Muscle layer of duodenum (tissue), 2 donors: ENCODE measurements around the gene PHF23.

Experiments
- H3K27ac ChIP-seq: one replicate; pipeline ENCODE4 v1.7.0; 2013; ENCODE audit warnings: mild to moderate bottlenecking, low read length
- H3K27me3 ChIP-seq: one replicate; pipeline ENCODE4 v1.7.0; 2013; ENCODE audit warnings: low read depth, mild to moderate bottlenecking, control low read depth, low read length
- H3K36me3 ChIP-seq, 2 donors: one replicate each; pipeline ENCODE4 v1.7.0; 2013; ENCODE audit warnings: low read length in 2 of 2, control low read depth in 1 of 2, mild to moderate bottlenecking in 1 of 2; ENCODE audit not compliant: insufficient read depth in 2 of 2, control insufficient read depth in 1 of 2
- H3K4me1 ChIP-seq, 2 donors: one replicate each; pipeline ENCODE4 v1.7.0; 2013; ENCODE audit warnings: low read length in 2 of 2, mild to moderate bottlenecking in 2 of 2, control low read depth in 1 of 2, moderate library complexity in 1 of 2; ENCODE audit not compliant: insufficient read depth in 2 of 2, control insufficient read depth in 1 of 2
- H3K4me3 ChIP-seq, 2 donors: one replicate each; pipeline ENCODE4 v1.7.0; 2013; ENCODE audit warnings: low read length in 2 of 2, low read depth in 1 of 2, mild to moderate bottlenecking in 1 of 2
- H3K9me3 ChIP-seq, 2 donors: one replicate each; pipeline ENCODE4 v1.7.0; 2013; ENCODE audit warnings: low read length in 2 of 2, control low read depth in 1 of 2, mild to moderate bottlenecking in 1 of 2; ENCODE audit not compliant: control insufficient read depth in 1 of 2
- donor health status: healthy.

Gene PHF23

DNA sequence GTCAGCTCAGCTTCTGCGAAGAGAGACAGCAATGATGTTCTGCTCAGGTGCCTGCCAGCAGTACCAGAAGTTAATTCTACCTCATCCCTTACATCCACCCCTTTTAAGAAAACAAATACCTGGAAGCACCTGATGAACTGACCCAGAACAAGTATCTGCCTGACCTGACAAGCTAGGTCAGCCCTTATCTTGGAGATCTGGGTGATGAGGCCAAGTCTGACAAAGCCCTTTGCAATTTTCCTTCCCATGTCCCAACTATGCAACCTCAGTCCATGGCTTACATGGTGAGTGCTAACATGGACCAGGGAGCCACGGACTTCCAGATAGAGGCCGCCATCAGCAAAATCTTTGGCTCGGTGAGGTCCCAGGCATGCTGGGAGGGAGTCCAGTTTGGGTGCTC is 15.9 kb downstream of the PHF23 start:
- peaks cover 13 to 30% of the 10 kb centered on the region in 2 donors for H3K4me1 ChIP-seq
- no peak overlapping the region for H3K27ac ChIP-seq
- no peaks in the 10 kb centered on the region for H3K9me3 ChIP-seq
- no peaks in the 10 kb centered on the region for H3K27me3 ChIP-seq
- peaks cover 39 to 58% of the 10 kb centered on the region in 2 donors for H3K36me3 ChIP-seq
- H3K4me3 ChIP-seq, result no peak overlapping the region

DNA sequence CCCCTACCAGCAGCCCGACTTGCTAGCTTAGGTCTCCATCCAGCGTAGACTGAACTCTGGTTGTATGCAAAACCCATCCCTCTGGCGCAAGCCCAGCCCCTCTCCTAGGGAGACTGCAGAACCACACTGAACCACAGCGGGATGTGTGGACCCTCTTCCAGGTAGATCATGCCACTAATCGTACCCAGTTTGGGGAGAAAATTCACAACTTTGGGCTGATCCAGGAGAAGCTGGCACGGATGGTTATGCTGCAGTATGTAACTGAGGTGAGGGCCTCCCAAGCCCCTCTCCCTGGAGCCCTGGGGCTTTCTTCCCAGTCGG is 16.3 kb downstream of the PHF23 start:
- peaks cover 13 to 34% of the 10 kb centered on the region in 2 donors for H3K4me1 ChIP-seq

DNA sequence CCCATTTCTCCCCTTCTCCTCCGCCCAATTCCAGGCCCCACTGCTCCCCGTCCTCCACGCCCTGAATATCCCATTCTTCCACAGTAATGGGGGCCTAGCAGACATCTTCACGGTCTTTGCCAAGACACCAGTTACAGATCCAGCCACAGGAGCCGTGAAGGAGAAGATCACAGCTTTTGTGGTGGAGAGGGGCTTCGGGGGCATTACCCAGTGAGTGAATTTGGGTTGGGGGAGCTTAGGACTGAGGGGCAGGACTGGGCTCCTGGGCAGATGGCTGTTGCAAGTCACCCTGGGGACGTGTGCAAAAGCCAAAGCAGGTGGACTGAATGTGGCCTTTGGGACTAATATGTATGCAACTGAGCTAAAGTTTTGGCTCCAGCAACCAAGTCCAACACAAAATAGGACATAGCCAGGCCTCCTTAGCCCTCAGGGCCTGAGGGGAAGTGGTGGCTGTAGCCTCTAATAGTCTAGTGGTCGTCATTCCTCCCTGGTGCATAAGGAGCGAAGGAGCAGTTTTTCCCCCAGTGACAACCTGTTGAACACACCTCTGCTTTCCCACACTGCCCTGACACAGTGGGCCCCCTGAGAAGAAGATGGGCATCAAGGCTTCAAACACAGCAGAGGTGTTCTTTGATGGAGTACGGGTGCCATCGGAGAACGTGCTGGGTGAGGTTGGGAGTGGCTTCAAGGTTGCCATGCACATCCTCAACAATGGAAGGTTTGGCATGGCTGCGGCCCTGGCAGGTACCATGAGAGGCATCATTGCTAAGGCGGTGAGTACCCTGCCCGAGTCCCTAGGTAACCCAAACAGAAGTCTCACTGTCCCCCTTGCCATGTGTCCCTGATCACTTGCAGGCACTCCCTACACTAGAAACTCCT is 16.9 kb downstream of the PHF23 start:
- no peak overlapping the region for H3K4me3 ChIP-seq
- peaks cover 13 to 39% of the 10 kb centered on the region in 2 donors for H3K4me1 ChIP-seq
- peaks cover 31 to 48% of the 10 kb centered on the region in 2 donors for H3K36me3 ChIP-seq

More for the DNA sequence above, 16.3 kb downstream of the PHF23 start:
- no peaks in the 10 kb centered on the region for H3K27me3 ChIP-seq
- H3K27ac ChIP-seq, result no peak overlapping the region
- no peak overlapping the region for H3K4me3 ChIP-seq
- H3K9me3 ChIP-seq, result no peaks in the 10 kb centered on the region
- H3K36me3 ChIP-seq, result peaks cover 35 to 54% of the 10 kb centered on the region in 2 donors

GRCh38 chr17:7221278-7222092 is 17.8 kb downstream of the PHF23 start:
- Histone ChIP-seq H3K4me1 (peaks cover 13 to 45% of the 10 kb centered on the region in 2 donors), H3K4me3 (peak overlapping the region; percentile 88 to 90), H3K27me3 (no peaks in the 10 kb centered on the region), H3K27ac (peak overlapping the region; percentile 42), H3K9me3 (no peaks in the 10 kb centered on the region), H3K36me3 (peaks cover 24 to 40% of the 10 kb centered on the region in 2 donors)

More for the DNA sequence above, 16.9 kb downstream of the PHF23 start:
- no peaks in the 10 kb centered on the region for H3K9me3 ChIP-seq
- no peak overlapping the region for H3K27ac ChIP-seq
- H3K27me3 ChIP-seq, result no peaks in the 10 kb centered on the region

- peaks cover 19 to 52% of the 10 kb centered on the region in 2 donors for H3K4me1 ChIP-seq
- H3K36me3 ChIP-seq, result peaks cover 22 to 32% of the 10 kb centered on the region in 2 donors
- peak overlapping the region; percentile 88 to 90 for H3K4me3 ChIP-seq
- no peaks in the 10 kb centered on the region for H3K9me3 ChIP-seq
- peak overlapping the region; percentile 97 for H3K27ac ChIP-seq
- no peaks in the 10 kb centered on the region for H3K27me3 ChIP-seq
Measured at GRCh38 chr17:7220593-7221277, 18.5 kb downstream of the PHF23 start.

DNA sequence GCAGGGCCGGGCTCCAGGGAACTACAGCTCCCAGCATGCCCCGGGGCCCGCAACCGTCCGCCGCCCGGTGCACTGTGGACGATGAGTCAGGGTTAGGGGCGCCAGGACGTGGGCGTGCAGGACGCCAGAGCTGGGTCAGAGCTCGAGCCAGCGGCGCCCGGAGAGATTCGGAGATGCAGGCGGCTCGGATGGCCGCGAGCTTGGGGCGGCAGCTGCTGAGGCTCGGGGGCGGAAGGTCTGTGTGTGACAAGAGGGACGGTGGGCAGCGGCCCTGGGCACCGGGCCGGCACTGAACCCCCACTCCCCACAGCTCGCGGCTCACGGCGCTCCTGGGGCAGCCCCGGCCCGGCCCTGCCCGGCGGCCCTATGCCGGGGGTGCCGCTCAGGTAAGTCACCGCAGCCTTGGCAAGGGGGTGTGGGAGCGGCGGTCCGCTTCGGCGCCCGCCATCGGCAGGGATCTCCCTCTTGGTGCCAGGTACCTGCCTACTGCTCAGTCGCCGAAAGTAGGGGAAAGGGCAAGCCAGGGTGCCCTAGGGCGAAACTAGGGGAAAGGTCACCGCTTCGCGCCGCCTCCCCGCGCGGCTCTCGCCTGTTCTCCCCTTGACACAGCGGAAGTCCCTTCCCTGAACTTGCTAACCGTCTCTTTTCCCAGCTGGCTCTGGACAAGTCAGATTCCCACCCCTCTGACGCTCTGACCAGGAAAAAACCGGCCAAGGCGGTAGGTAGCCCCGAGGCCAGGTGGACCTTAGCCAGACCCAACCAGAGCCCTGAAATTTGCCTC is 19.3 kb downstream of the PHF23 start, which contains the start of the genes ACADVL and DLG4:
Gene ACADVL, plus strand, starts transcription at position 127 of the 781 bp plus-strand sequence. Its CDS starts 47 bp downstream, at position 174.
Gene DLG4, minus strand, starts transcription at position 25 of the 781 bp plus-strand sequence.
- Histone ChIP-seq H3K9me3 (no peaks in the 10 kb centered on the region), H3K27ac (peak within 1 kb of the TSS; percentile 97), H3K4me1 (peaks cover 24 to 58% of the 10 kb centered on the region in 2 donors), H3K4me3 (peak within 1 kb of the TSS; percentile 88 to 90), H3K27me3 (no peaks in the 10 kb centered on the region), H3K36me3 (peaks cover 16 to 25% of the 10 kb centered on the region in 2 donors)

DNA sequence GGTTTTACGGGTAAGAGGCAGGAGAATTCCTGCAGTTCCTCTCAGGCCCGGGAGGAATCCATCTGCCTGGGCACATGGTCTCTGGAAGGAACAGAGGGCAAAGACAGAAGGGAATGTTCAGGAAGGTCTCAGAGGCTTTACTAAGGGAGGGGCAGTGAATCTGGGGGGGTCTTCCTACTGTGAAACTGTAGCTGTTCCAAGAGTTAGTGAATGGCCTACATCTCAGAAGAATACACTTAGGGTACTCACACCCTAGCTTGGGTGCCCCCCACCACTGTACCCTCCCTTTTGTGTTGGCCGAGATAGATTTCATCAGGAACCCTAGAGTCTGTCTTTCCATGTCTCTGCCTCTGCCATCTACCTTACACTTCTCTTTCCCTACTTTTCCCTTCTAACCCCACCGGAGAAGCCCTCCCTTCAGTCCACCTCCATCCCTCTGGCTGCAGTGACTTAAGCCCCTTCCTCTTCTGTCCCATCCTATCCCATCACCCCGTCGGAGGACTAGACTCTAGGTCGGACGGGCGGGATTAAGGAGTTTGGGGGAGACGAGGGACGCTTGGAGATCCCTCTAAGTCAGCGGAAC is 19.9 kb downstream of the PHF23 start:
- H3K4me3 ChIP-seq, result peak overlapping the region; percentile 88 to 90
- H3K27me3 ChIP-seq, result no peaks in the 10 kb centered on the region
- H3K36me3 ChIP-seq, result peaks cover 12 to 20% of the 10 kb centered on the region in 2 donors
- H3K27ac ChIP-seq, result peak overlapping the region; percentile 76
- no peaks in the 10 kb centered on the region for H3K9me3 ChIP-seq
- H3K4me1 ChIP-seq, result peaks cover 25 to 59% of the 10 kb centered on the region in 2 donors

GRCh38 chr17:7218758-7219157 is 20.5 kb downstream of the PHF23 start:
- Histone ChIP-seq H3K36me3 (peaks cover 7 to 15% of the 10 kb centered on the region in 2 donors), H3K9me3 (no peaks in the 10 kb centered on the region), H3K4me3 (no peak overlapping the region), H3K27ac (peak overlapping the region; percentile 76), H3K27me3 (no peaks in the 10 kb centered on the region), H3K4me1 (peaks cover 28 to 59% of the 10 kb centered on the region in 2 donors)

DNA sequence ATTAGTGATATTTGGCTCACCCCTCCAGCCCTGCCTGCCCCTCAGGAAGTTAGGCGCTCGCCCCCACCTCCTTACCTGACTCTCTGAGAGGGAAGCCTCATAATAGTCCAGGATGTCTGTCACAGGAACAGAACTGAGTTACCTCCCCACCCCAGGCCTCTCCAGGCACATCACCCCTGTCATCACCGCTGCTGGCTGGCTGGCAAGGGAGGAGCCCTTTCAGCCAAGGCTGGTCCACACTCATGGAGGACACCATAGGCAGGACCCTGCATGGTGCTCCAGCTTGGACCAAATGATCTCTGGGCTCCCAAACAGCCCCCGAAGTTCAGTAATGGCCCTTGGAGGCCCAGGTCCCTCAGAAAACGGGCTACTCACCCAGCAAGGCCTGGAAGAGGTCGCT is 21.1 kb downstream of the PHF23 start:
- peaks cover 1 to 9% of the 10 kb centered on the region in 2 donors for H3K36me3 ChIP-seq
- peaks cover 29 to 59% of the 10 kb centered on the region in 2 donors for H3K4me1 ChIP-seq
- no peaks in the 10 kb centered on the region for H3K27me3 ChIP-seq
- peak overlapping the region; percentile 60 for H3K27ac ChIP-seq
- peak overlapping the region in 1 of 2 donors; percentile 53 for H3K4me3 ChIP-seq
- H3K9me3 ChIP-seq, result no peaks in the 10 kb centered on the region
